ENCODE data around the gene UHRF1. TPM values are rescaled to one million over a fixed set of nuclear protein-coding genes. Genes with fewer than 3 reads are reported as not detected.

UHRF1 gene
- total RNA-seq, 1 donor from 2014 or later, result 16.8 TPM

GRCh38 chr19:4968462-4969291 is 59.4 kb downstream of the UHRF1 start, which contains the start of gene KDM4B:
TSS of gene KDM4B (plus strand) at chr19:4969113. CDS start at chr19:5032891, 63,778 bp downstream.
- H3K9me3 Mint-ChIP-seq (ENCODE audit: unreplicated experiment), result no peaks in the 10 kb centered on the region
- peak within 1 kb of the TSS; percentile 45 for H3K27ac Mint-ChIP-seq (ENCODE audit: unreplicated experiment)
- peak; percentile 100 for DNase-seq (ENCODE audit: low spot score)
- TF ChIP-seq CTCF (IDR thresholded peaks at IDR 0.05; ENCODE audit: unreplicated experiment), result no peak
- peak within 1 kb of the TSS; percentile 96 for H3K4me3 Mint-ChIP-seq (ENCODE audit: unreplicated experiment)
- peaks cover 12% of the 10 kb centered on the region for H3K27me3 Mint-ChIP-seq (ENCODE audit: unreplicated experiment)
- H3K4me1 Mint-ChIP-seq (ENCODE audit: unreplicated experiment), result peaks cover 26% of the 10 kb centered on the region
- peaks cover 4% of the 10 kb centered on the region for H3K36me3 Mint-ChIP-seq (ENCODE audit: low read depth, unreplicated experiment)

- TF ChIP-seq CTCF (IDR thresholded peaks at IDR 0.05; ENCODE audit: unreplicated experiment), result no peak
These were observed 60.0 kb downstream of the UHRF1 start for GRCh38 chr19:4969292-4969771.

GRCh38 chr19:4969772-4970531 is 60.7 kb downstream of the UHRF1 start:
- Mint-ChIP-seq H3K4me3 (ENCODE audit: unreplicated experiment) (peak overlapping the region; percentile 96), H3K9me3 (ENCODE audit: unreplicated experiment) (no peaks in the 10 kb centered on the region), H3K27me3 (ENCODE audit: unreplicated experiment) (peaks cover 13% of the 10 kb centered on the region), H3K4me1 (ENCODE audit: unreplicated experiment) (peaks cover 32% of the 10 kb centered on the region), H3K36me3 (ENCODE audit: low read depth, unreplicated experiment) (peaks cover 6% of the 10 kb centered on the region), H3K27ac (ENCODE audit: unreplicated experiment) (peak overlapping the region; percentile 45)
- no peak for TF ChIP-seq CTCF (IDR thresholded peaks at IDR 0.05; ENCODE audit: unreplicated experiment)
- no peak for DNase-seq (ENCODE audit: low spot score)

More at GRCh38 chr19:4969292-4969771, 60.0 kb downstream of the UHRF1 start:
- H3K27me3 Mint-ChIP-seq (ENCODE audit: unreplicated experiment), result peaks cover 12% of the 10 kb centered on the region
- H3K9me3 Mint-ChIP-seq (ENCODE audit: unreplicated experiment), result no peaks in the 10 kb centered on the region
- H3K4me1 Mint-ChIP-seq (ENCODE audit: unreplicated experiment), result peaks cover 26% of the 10 kb centered on the region
- no peak overlapping the region for H3K27ac Mint-ChIP-seq (ENCODE audit: unreplicated experiment)
- H3K36me3 Mint-ChIP-seq (ENCODE audit: low read depth, unreplicated experiment), result peaks cover 4% of the 10 kb centered on the region
- no peak for DNase-seq (ENCODE audit: low spot score)
- peak overlapping the region; percentile 96 for H3K4me3 Mint-ChIP-seq (ENCODE audit: unreplicated experiment)

- DNase-seq (ENCODE audit: low spot score), result no peak
- Mint-ChIP-seq H3K27me3 (ENCODE audit: unreplicated experiment) (peaks cover 13% of the 10 kb centered on the region), H3K4me1 (ENCODE audit: unreplicated experiment) (peaks cover 36% of the 10 kb centered on the region)
These were observed 61.5 kb downstream of the UHRF1 start for GRCh38 chr19:4970558-4971423.

More at GRCh38 chr19:4970558-4971423, 61.5 kb downstream of the UHRF1 start:
- Mint-ChIP-seq H3K9me3 (ENCODE audit: unreplicated experiment) (no peaks in the 10 kb centered on the region), H3K36me3 (ENCODE audit: low read depth, unreplicated experiment) (peaks cover 7% of the 10 kb centered on the region), H3K4me3 (ENCODE audit: unreplicated experiment) (peak overlapping the region; percentile 96), H3K27ac (ENCODE audit: unreplicated experiment) (peak overlapping the region; percentile 55)
- no peak for TF ChIP-seq CTCF (IDR thresholded peaks at IDR 0.05; ENCODE audit: unreplicated experiment)
